GM23338 (cell line): ENCODE measurements around the gene MBLAC1.
A peak's percentile ranks its signal among the peaks of the same experiment; 100 is the strongest.

Experiments
- CREB1 ChIP-seq: fragments of 250-450 bp; sonication (Bioruptor Pico); IDR thresholded peaks from 2 replicates; pipeline ENCODE4 v1.5.0; 2020; ENCODE audit warnings: low read depth, mild to moderate bottlenecking, moderate library complexity
- EZH2 ChIP-seq: fragments of 200-600 bp; sonication (generic); IDR thresholded peaks from one replicate; pipeline ENCODE4 v1.8.0; 2017; ENCODE audit warnings: antibody characterized with exemption, mild to moderate bottlenecking, low read depth; ENCODE audit not compliant: unreplicated experiment
- EZH2phosphoT487 ChIP-seq: fragments of 200-600 bp; sonication (generic); IDR thresholded peaks from one replicate; pipeline ENCODE4 v1.8.1; 2018; ENCODE audit warnings: antibody characterized with exemption; ENCODE audit not compliant: unreplicated experiment
- JUNB ChIP-seq: IDR thresholded peaks from one replicate; pipeline ENCODE4 v1.6.1; 2016; ENCODE audit warnings: antibody characterized with exemption; ENCODE audit not compliant: unreplicated experiment
- POLR2AphosphoS5 ChIP-seq: IDR thresholded peaks from 2 replicates; pipeline ENCODE4 v1.6.1; 2016; ENCODE audit warnings: antibody characterized with exemption, low read depth
- REST ChIP-seq: IDR thresholded peaks from one replicate; pipeline ENCODE4 v1.6.1; 2018; ENCODE audit warnings: antibody characterized with exemption; ENCODE audit not compliant: unreplicated experiment
- ZNF114 ChIP-seq: fragments of 250-450 bp; sonication (Bioruptor Pico); IDR thresholded peaks from 2 replicates; pipeline ENCODE4 v1.5.0; 2020; ENCODE audit warnings: mild to moderate bottlenecking, moderate library complexity
- TF ChIP-seq, protein P1 (sequence below), 2 experiments: fragments of 200-600 bp in 1 of 2; sonication (generic) in 1 of 2; conservative IDR thresholded peaks; 2 replicates each; pipeline versions ENCODE4 v1.5.1 to v1.6.1; 2016 to 2017; ENCODE audit warnings: antibody characterized with exemption in 2 of 2, low read depth in 2 of 2, mild to moderate bottlenecking in 2 of 2, moderate library complexity in 1 of 2

- TF ChIP-seq JUNB (no peak), POLR2AphosphoS5 (peak; percentile 94), EZH2 (no peak), REST (no peak), ZNF114 (no peak), CREB1 (no peak; the same call in 1 of the 2 replicates), EZH2phosphoT487 (no peak)
- TF ChIP-seq, protein P1, sequence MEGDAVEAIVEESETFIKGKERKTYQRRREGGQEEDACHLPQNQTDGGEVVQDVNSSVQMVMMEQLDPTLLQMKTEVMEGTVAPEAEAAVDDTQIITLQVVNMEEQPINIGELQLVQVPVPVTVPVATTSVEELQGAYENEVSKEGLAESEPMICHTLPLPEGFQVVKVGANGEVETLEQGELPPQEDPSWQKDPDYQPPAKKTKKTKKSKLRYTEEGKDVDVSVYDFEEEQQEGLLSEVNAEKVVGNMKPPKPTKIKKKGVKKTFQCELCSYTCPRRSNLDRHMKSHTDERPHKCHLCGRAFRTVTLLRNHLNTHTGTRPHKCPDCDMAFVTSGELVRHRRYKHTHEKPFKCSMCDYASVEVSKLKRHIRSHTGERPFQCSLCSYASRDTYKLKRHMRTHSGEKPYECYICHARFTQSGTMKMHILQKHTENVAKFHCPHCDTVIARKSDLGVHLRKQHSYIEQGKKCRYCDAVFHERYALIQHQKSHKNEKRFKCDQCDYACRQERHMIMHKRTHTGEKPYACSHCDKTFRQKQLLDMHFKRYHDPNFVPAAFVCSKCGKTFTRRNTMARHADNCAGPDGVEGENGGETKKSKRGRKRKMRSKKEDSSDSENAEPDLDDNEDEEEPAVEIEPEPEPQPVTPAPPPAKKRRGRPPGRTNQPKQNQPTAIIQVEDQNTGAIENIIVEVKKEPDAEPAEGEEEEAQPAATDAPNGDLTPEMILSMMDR (conservative IDR thresholded peaks at IDR 0.05; ENCODE audit: low read depth in 2 of 2) = no peak
Measured at GRCh38 chr7:100126931-100127865, at the start of gene MBLAC1.
